HG03280 (cell line): ENCODE measurements around the gene DVL1.

Experiments used
- ATAC-seq: cut with Tn5 transposase; IDR thresholded peaks from one replicate; pipeline ENCODE4 v1.9.1; 2021; ENCODE audit warnings: mild to moderate bottlenecking, moderate library complexity; ENCODE audit not compliant: unreplicated experiment

DVL1 gene

DNA sequence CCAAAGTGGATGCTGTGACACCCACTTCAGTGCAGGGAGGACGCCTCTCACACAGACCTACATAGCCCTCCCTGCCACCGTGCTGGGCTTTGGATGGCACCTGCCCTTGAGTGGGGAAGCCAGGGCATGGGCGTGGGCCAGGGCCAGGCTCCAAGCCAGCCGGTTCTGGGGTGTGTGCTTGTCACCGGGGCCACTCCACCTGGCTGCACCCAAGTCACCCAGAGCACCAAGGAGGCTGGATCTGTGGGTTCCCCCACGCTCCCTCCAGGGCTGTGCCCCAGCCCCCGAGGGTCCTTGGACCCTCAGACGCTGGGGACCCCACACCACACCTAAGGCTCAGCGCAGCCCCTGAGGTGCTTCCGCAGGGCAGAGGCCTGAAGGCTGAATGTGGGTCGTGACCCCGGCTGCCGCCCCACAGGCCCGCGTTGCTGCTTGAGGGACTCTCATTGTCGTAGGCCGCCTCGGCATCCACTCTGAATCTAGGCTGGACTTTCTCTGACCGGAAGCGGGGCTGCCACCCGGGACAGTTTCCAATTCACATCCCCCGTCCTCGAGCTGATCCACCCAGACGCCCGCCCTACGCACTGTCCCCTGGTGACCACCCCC is 7.7 kb upstream of the DVL1 start:
- ATAC-seq: no peak

DNA sequence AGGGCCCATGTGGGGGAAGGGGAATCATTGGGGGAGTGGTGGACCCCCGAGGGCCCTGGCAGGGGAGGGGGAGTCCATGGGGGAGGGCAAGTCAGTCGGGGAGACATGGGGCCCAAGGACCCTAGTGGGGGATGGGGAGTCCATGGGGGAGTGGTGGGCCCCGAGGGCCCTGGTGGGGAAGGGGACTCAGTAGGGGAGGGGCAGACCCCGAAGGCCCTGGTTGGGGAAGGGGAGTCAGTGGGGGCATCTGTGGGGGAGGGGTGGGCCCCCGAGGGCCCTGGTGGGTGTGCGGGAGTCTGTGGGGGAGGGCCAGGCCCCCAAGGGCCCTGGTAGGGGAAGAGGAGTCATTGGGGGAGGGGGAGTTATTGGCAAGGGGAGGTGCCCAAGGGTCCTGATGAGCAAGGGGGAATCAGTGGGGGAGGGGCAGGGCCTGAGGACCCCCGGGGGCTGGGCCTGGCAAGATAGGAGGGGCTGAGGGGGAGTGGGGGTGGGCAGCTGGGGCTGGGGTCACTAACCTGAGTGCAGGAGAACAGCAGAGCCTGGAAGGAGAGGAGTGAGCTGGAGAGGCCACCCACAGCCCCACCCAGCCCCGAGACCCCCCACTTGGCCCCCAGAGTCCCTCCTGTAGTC is 7.1 kb upstream of the DVL1 start:
- no peak for ATAC-seq

DNA sequence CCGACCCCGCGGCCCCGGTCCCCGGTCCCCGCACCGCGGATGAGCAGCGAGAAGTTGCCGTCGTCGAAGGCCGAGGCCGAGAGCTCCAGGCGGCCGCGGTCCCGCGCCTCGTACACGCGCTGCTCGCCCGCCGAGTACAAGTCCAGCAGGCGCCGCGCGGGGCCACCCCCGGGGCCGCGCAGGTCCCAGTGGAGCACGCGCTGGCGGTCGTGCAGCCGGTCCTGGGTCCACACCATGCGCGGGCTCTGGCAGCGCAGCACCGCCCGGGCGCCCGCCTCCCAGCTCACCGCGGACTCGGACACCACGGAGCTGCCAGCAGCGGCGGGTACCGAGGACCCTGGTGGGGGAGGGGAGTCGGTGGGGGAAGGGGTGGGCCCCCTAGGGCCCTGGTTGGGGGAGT is 6.2 kb upstream of the DVL1 start:
- ATAC-seq: no peak

DNA sequence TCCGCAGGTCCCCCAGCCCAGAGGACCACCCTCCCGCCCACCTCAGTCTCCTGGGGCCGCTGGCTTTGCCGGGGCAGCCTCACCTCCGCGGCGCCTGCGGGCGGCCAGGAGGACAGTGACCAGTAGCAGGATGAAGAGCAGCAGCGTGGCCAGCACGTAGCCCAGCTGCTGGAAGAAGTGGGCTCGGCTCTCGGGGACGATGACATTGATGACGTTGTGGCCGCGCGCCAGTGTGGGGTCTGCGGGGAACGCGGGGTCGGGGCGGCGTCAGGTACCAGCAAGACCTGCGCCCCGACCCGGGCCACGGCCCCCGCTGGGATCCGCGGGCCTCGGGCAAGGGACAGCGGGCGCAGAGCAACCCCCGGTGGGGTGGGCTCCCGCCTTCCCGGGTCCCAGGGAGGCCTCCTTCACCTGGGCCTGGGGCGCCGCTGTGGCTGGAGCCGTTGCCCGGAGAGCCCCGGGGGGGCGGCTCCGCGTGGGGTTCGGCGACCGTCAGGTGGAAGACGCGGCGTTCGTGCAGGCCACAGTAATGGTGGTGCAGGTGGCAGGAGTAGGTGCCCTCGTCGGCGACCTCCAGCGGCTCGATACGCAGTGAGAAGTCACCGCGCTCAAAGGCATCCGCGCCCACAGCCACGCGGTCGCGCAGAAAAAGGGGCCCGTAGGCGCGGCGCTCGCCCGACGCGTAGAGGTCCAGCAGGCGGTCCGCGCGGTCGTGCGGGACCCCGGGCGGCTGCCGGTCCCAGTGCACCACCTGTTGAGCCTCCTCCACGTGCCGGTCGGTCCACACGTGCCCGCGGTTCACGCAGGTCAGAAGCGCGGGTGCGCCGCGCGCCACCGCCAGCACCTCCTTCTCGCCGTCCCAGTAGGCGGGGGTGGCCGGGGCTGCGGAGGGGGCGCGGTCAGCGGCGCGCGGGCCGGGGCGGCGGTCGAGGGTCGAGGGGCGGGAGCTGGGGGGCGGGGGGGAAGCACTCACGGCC is 5.3 kb upstream of the DVL1 start:
- ATAC-seq: no peak

DNA sequence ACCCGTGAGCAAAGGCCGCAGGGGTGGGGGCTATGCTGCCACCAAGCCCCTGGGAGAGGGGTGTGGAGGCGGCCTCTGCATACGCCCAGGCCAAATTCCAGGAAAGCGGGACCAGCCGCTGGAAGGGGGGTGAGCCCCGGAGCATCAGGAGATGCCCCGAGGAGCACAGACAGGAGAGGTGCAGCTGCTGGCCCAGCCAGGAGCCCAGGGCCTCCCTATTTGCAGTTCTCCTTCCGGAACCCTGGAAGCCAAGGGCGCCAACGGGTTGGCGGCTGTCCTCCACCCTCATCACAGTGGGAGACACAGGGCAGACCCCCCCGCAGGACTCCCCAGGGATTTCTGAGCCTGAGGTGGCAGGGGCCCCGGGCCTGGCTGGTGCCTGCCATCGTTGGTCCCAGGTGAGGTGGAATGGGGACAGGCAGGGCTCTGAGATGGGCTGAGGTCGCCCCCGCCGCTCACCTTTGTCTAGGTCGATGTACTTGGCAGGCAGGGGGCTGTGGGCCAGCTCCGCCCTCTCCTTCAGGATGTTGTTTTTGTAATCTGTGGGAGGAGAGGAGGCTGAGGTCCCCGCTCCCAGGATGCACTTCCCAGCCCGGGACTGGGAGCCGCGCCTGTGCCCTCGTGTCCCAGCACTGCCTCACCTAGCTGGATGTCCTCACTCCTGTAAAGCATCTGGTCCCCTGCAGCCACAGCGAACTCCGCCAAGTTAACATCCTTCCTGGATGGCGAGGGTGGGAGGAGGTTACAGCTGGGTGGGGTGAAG is 4.4 kb upstream of the DVL1 start:
- ATAC-seq: no peak

DNA sequence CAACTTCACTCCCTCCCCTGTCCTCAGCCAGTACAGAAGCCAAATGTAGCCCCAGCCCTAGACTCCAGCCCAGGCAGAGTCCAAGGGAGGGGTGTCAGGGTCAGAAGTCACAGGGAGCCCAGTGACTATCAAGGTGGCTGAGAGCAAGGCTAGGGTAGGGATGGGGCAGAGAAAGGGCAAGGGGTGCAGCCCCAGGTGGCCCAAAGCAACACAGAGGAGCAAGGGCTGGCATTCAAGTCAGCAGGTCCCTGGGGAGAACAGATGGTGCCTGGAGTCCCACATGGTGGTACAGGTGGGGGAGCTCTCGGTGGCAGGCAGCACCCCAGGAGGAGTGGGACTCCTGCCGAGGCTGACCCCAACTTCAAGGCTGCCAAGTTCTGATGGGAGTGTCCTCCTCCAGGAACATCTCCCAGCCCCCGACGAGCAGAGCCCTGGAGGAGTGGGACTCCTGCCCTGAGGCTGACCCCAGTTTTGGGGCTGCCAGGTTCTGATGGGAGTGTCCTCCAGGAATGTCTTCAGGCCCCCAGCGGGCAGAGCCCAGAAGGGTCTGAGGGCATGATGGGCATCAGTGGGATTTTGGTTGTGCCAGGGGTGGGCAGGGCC is 3.7 kb upstream of the DVL1 start:
- ATAC-seq: no peak

DNA sequence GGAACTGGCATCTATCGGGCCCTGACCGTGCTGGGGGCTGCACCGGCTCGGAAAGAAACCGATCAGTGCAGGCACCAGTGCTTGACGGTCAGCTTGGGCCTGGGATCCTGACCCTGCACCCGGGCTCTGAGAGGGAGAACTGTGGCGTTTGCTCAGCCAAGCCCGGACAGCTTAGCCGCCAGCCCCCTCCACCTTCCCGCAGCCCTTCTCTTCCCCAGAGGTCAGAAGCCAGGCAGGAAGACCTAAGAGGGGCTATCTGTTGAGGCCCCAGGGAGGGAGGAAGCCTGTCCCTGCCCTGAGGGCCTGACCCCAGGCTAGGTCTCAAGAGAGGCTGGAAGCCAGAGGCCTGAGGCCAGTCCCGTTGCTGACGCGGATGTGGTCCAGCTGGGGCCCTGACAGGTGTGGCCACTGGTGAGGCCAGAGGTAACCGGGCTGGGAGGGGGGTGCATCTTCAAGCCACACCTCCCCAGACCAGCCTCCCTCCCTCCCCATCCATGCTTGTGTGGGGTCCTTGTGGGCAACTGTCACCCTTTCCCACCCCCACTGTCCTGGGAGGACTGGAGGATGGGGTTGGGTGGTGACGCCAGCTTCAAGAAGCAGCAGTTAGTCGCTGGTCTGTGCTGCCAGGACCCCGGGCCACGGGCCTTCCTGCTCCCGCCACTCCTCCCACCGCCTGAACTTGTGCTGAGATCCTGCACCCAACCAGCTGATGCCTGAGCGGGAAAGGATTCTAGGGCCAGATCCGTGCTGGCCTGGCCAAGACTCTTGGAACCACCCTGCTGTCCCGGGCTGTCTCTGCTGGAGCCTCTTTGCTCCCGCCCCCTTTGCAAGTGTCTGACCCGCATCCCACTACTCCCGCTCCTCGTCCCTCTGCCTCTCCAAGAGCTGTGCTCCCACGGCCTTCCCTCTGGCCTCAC is 2.6 kb upstream of the DVL1 start:
- ATAC-seq: no peak

DNA sequence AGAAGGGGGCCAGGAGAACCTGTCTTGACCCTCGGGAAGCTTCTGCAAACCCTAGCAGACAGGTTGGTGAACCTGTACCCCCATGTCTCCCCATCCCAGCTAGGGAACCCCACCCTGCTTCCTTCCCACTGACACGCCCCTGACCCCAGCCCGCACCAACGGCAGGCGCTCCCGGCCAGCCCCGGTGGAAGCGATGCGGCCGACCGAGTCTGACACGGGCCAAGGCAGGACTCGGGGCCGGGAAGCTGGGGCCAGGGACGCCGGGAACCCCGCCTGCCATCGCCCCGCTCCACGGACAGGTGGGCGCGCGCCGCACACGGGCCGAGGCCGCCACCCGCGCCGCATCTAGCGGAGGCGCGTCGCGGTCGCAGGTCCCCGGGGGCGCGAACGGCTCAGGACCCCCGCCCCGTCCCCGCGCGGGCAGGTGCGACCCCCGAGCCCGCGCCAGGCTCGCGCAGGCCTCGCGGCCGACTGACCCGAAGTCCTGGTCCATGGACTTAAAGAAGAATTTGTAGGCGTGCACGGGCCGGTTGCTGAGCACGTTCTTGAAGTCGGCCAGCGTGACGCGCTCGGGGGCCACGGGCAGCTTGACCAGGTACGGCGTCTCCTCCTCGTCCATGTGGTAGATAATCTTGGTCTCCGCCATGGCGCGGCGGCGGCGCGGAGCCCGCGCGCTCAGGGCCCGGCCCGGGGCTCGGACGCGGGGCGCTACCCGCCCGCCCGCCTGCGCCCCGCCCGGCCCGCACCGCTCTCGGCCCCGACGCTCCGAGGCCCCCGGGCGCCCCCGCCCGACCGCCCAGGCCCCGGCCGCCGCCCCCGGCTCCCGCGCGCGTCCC is 580 bp downstream of the DVL1 start:
- peak; percentile 39 for ATAC-seq

DNA sequence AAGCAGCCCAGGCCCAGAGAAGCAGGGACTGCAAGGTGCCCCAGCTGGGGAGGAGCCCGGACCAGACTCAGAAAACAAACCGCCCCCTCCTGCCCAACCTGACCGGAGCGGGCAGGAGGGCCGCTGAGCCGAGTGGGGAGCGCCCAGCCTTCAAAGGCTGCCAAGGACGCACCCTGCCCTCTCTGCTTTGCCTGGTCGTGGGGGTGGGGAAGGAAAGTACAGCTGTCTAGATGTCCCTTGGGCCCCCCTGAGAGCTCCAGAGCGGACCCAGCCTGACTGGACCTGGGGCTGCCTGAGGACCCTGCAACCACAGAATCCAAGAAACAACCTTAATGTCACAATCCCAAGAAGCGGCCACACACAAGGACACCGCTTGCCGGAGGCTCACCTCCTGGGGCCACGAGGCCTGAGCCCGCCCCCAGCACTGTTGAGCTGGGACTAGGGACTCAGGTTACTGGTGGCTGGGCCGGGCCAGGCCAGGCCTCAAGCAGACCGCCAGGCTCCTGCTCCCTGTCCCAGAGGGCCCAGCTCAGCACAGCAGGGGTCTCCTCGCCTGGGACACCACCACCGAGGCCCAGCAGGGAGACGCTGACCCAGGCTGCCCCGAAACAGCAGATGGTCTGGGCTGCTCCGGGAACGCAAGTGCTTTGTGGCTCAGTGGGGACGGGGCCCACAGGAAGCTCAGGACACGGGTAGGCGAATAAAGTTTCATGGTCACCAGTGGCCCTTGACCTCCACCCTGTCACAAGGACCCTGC is 1.4 kb downstream of the DVL1 start:
- no peak for ATAC-seq

DNA sequence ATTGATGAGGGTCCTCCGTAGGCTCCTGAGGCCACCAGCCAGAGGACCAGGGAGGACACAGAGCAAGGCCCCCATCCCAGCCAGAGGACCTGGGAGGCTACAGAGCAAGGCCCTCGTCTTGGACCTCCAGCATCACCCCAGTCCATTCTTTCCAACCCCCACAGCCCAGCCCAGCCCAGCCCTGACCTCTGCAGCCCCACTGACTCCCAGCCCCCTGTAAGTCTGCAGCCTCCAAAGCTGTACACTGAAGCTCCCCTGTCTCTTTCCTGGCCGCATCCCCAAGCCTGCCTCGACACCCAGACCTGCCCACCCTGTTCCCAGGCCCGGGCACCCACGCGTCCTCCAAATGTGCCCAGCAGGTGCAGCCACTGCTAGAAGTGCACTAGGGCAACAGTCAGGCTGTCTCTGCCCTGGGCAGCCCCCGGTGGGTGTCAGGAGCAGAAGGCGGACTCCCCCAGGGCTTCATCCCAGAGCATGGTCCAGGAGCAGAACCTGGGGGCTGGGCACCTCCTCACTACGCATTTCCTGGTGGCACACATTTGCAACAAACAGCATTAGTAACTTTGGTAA is 2.1 kb downstream of the DVL1 start:
- no peak for ATAC-seq

DNA sequence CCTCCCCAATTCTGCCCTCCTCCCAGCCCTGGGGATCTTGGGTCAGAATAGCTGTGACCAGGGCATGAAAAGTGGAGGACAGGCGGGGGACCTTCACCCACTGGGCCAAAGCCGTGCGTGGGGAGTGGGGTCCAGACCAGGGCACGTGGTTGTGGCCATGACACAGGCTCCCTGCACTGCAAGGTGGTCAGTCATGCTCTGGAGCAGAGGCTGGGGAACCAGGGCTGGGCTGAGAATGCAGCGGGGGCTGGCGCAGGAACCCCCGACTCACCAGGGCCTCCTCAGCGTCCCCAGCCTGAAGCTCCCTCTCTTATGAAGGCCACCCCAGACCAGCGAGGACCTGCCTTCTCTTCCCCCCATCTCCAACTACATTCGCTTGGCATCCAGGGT is 2.7 kb downstream of the DVL1 start:
- no peak for ATAC-seq

DNA sequence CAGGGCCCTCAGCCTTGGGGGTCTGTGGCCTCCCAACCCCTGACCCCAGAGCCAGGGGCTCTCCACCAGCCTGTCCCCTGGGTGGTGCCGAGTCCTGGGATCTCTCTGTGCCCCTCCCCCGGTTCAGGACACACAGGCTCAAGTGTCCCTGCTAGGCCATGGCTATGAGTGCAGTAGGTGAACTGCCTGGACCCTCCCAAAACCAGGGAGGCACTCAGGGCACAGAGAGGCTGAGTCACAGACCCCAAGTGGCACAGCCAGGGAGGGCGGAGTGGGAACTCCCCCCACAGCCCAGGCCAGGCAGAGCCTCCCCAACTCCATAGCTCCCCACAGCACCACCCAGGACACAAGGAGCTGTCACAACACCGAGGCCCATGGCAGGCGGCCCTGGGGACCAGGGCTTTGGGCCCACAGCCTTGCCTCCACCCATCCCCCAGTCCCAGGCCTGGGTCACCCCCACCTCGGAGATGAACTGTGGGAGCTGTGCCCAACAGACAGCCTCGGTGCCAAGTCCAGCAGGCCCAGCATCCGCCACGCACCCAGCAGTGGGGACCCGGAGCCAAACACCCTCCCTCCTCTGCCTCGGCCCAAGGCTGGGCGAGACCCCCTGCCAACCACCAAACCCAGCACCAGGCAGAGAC is 3.2 kb downstream of the DVL1 start:
- ATAC-seq: no peak

DNA sequence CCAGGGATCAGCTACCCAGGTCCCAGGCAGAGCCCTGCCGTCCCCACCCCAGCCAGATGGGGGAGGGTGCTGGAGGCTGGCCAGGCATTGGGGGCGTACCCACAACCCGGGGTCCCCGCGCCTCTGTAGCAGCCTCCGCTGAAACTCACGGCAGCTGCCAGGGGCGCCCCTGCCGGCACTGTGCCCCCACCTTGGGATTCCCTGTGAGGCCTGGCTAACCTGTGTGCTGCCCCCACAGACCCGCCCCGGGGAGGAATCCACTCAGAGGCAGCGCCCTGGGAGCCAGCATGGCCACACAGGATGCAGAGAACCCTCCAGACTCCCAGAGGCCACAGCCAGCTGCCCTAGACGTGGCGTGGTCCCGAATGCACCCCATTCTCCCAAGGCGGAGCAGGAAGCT is 3.8 kb downstream of the DVL1 start:
- ATAC-seq: no peak

DNA sequence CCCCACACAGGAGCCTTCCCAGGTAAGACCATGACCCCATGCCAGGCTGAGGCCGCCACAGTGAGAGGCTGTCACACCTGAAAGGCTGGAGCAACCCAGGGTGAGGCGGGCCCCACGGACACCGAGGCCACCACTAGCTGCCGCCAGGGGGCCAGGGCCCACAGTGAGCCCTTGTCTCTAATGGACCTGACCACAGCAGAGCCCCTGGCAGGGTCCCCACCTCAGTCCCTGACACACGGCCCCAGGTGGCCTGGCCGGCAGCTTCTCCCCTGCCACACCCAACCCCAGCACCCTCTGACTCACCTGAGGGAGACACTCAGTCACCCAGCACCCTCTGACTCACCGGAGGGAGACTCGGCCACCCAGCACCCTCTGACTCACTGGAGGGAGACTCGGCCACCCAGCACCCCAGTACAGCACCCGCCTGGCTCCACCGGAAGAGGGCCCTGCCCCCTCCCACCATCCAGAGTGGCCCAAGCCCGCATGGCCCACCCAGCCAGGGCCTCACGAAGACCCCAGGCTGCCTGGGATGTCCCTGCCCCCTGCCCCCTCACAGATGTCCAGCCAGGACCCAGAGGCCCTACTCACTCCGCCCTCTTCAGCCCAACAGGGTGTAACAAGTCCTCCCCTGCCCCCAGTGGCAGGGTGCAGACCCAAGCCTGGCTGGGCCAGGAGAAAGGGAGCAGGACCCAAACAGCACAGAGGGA is 4.4 kb downstream of the DVL1 start:
- ATAC-seq: no peak

DNA sequence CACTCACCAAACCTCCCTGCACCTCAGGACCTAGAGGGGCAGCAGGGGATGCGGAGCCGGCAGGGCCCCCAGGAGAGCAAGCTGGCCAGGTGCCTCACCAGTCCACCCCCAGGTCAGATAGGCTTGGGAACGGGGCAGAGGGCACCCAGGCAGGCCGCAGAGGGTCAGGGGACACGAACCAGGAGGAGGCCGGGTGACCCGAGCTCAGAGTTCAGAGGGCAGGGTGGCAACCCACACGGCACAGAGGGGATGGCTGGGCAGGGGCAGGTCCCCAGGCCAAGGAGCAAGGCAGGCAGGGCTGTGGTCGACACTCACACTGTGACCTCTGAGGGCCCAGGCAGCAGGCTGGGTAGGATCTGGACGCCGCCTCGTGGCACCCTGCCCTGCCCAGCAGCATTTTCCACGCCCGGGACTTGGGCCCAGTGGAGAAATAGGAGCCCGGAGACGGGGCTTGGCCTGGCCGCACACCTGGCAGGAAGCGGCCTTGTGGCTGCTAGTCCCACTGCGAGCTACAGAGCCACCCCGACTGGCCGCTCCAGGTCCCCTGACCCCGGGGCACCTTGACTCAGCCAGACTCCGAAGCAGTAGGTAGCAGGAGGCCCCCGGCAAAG is 5.3 kb downstream of the DVL1 start:
- ATAC-seq: no peak

DNA sequence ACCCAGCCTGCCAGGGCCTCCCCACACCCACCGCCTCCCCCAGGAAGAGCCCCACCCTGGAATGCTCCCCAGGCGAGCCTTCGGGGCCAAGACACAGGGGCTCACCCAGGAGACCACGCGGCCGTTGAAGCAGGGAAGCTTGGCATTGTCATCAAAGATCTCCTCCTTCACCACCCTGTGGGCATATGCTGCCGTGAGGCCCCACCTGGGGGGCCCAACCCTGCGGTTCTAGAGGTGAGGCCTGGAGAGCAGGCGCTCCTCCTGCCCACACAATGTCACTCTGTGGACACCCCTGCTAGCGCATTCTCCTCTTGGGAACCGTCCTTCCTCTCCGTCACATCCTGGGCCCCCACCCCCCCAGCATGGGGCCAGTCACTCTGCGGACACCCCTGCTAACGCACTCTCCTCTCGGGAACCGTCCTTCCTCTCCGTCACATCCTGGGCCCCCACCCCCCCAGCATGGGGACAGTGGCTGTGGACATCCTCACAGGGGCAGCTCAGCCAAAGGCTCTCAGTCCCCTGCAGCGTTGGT is 6.6 kb downstream of the DVL1 start:
- ATAC-seq: no peak
